ENCODE measurements around the gene AKT1S1.
A peak's percentile ranks its signal among the peaks of the same experiment; 100 is the strongest.
"Not testable (repeated sequence)": the region's sequence is repeated elsewhere in the genome, so short reads cannot be mapped to it uniquely, and the experiment has no call there.

AKT1S1 gene

DNA sequence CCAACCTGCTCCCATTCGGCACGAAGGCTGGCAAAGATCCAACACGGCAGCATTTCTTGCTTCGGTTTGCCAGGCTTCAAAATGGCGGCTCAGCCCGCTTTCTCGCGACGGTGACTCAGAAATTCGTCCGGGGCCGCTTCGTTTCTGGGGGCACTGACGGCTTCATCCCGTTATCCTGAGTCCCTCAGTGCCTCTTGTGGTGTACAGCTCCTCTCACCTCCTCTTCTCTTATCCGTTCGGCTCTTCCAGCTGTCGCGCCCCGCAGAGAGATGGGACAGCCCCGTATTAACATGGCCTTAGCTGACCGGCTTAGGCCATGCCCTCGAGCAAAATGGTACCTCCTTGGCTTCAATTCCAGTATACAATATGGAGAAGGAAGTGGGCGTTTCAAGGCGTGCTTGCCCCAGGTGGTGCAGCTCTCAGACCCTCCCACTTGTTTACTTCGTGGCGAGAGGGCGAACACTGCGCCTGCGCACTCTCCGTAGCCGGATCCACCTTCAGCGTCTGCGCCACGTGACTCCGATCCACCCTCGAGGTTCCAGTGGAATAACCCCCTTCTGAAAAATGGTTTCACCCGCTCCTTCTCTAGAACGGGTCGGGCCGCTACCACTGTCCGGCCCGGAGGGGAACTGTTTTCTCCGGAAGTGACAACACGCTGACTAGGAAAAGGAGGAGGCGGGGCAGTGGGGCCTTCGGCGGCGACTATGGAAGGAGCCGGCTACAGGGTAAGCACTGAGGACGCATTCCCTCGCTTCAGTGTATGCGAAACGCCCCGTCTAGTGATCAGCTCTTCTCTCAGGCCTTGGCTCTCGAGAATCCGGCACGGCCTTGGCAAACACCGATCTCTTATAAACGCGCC, at the start of gene AKT1S1, which contains the start of gene TBC1D17:
Gene AKT1S1 (minus strand): TSS at position 336 of the 859 bp plus-strand sequence. CDS start 4,060 bp downstream, outside the sequence.
Gene TBC1D17 (plus strand): TSS at position 683 of the 859 bp plus-strand sequence. CDS start 22 bp downstream, at position 705.
- DNase-seq, result peak; percentile 99 to 100

DNA sequence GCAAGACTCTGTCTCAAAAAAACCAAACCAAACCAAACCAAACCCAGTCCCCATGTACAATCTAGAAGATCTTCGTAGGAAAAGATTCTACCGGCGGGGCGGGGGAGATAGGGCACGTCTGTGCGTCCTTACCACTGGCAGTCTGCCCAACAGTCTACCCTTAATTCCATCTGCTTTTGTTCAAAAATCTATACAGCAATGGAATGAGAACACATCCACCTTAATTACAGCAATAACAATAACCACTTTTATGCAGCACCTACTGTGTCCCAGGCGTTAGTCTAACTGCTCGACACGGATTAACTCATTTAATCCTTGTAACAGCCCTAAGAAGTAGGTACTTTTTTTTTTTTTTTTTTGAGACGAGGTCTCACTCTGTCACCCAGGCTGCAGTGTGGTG, 49.4 kb upstream of the AKT1S1 start:
- no peak for DNase-seq

DNA sequence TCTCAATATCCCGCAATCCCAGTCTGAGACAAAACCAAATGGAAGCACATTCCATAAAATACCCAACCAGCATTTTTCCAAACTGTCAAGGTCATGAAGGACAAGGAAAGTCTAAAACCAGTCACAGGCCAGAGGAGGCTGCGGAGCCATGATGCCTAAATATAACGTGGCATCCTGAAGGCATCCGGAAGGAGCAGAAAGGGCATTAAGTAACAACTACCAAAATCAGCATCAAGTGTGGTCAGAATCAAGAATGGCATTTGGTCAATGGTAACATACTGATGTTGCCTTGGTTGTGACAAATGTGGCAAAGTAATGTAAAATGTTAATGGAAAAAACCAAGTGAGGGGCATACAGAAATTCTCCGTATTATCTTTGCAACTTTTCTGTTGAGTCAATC, 48.3 kb upstream of the AKT1S1 start:
- no peak for DNase-seq

DNA sequence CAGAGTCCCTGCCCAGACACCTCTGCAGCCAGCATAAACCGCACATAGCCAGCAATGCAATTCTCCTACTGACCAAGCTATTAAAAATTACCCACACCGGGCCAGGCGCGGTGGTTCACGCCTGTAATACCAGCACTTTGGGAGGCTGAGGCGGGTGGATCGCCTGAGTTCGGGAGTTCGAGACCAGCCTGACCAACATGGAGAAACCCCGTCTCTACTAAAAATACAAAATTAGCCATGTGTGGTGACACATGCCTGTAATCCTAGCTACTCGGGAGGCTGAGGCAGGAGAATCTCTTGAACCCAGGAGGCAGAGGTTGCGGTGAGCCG, 47.7 kb upstream of the AKT1S1 start:
- not testable (repeated sequence) for DNase-seq

DNA sequence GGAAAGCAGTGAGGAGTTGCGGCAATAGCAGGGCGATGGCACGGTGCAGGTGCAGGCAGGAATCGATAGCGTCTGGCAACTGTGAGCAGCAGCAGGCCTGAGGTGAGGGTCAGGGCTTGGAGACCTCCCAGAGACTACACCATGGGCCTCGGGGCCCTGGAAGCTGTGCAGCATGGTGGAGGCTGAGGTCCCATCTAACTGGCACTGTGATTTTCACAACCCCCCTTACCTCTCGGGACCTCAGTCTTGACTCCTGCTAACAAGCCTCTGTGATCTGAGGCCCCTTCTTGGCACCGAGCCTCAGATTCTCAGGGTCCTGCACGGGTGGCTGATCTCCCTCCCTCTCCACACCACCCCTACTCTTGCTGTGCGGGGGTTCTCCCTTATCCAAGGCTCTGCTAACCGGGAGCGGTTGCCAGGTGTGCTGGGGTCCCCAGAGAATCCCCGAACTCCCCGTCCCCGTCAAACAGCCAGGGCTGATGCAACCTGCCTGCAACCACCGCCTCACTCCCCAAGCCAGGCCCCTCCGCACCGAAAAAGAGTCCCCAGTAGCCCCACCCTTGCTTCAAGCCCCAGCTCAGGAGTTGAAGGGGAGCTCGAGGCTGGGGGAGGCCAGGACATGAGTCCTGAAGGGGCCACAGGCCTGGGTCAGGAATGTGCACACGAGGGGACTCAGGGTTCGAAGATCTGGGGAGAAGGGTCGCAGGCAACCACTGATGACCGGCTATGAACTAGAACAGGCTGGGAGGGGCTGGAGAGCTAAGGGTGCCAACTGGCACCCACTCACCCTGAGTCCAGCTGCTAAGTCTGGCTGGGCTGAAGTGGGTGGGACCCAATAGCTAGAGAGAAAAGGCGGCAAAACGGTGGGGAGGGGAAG, 47.1 kb upstream of the AKT1S1 start:
- DNase-seq, result peak; percentile 17 to 88

DNA sequence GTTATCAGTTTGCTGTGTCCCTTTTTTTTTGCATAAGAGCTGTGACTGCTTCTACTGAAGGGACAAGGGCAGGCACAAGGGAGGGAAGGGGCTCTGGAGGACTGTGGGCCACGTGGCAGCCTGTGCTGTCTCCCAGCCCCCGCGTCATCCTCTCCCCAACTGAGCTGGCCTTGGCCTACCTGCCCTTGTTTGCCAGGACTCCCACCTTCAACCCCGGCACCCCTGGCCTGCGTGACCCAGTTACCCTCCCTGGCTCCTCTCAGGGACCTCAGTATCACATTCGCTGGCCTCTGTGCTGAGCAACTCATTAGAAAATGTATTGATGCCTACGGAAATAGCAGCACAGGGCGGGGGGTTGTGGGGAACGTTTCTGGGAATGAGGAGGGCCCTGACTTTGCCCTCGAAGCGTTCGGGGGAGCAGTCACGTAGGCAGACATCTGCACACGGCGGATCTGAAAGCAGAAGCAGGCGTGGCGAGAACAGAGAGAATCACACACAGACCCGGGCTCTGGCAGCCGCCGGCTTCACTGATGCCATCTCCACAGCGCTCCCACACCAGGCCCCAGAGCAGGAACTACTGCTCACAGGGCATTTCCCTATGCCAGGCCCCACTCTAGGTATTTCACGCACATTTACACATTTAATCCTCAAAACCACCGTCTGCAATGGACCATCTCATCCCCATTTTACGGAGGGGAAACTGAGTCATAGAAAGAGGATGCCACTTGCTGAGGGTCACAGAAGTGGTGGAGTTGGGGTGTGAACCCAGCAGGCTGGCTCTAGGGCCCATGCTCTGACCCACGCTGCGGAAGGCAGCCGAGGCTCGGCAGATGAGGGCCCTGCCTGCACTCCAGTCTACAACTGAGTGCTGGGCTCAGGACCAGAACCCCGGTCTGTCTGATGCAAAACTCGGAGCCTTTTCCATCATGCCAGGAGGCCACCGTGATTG, 46.2 kb upstream of the AKT1S1 start:
- DNase-seq, result no peak

DNA sequence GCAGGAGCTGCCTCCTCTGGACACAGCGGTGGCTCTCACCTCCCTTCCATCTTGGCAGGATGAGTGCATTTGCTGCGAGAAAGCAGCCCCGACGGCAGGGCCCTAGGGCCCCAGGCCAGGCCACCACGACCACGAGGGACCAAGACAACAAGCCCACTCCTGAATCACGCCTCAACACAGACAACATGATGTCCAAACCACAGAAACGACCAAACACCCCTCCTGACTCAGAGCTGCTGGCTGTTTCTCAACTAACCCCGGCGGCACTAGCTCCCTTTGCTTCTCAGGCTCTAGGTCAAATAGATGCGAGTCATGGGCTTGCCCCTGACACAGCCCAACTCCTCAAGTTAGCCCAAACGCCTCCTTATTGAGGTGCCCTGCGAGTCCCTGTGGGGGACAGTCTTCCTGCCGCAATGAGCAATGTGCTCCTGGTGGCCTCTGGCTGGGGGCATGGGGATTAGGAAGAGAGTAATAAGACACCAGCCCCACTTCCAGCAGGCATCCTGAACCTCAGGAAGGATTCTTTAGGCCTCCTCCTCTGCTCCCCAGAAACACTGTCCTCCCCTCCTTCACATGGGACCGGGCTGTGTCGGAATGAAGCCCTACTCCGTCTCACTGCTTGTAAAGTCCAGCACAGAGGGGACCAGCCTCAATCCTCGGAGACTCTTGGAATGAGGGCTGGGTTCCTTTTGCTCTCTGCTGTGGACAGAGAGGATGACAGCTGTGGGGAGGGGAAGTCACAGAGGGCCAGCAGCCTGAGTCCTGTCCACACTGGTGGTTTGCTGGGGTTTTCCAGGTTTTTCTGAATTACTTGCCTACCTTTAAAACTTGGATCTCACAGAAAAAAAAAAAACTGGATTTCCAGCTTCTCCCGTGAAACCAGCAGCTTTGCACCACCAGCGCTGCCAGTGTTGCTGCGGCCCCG, 45.0 kb upstream of the AKT1S1 start:
- DNase-seq, result no peak

DNA sequence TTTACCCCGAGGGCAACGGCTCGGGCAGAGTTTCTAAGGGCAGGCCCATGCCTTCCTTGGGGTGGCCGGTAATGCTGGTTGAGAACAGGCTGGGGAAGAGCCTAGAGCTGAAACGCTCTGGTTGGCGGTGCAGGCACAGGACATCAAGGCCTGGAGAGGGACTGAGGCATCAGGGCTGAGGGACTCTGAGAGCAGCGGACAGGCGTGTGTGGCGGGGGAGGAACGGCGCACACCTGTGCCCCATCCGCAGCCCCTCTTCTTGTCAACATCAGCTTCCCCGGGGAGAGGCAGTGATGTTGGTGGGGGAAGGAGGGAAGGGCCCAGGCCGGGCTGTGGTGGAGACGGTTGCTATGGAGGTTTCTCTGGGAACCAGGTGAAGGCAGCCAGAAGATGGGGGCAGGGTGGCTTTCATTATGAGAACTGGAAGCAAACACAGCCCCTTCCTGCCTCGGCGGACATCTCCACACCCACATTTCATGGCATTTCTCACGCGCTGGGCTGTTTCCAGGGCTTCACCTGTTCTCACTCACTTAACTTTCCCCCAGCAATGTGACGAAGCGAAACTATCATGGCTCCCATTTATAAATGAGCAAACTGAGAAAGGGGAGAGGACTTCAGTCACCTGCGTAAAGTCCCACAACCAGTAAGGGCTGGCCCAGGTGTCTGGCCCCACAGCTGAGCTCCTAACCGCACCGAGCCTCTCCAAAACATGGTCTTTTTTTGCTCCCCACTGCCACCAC, 43.6 kb upstream of the AKT1S1 start:
- DNase-seq, result no peak

DNA sequence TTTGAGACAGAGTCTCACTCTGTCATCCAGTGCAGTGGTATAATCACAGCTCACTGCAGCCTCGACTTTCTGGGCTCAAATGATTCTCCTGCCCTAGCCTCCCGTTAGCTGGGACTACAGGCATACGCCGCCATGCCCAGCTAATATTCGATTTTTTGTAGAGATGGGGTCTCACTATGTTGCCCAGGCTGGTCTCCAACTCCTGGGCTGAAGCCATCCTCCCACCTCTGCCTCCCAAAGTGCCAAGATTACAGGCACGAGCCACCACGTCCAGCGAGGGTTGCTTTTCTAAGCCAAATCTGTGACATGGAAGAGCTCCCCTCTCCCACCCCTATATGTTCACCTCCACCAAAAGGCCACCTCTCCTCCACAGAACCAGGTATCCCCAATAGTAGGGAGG, 40.9 kb upstream of the AKT1S1 start:
- no peak for DNase-seq

DNA sequence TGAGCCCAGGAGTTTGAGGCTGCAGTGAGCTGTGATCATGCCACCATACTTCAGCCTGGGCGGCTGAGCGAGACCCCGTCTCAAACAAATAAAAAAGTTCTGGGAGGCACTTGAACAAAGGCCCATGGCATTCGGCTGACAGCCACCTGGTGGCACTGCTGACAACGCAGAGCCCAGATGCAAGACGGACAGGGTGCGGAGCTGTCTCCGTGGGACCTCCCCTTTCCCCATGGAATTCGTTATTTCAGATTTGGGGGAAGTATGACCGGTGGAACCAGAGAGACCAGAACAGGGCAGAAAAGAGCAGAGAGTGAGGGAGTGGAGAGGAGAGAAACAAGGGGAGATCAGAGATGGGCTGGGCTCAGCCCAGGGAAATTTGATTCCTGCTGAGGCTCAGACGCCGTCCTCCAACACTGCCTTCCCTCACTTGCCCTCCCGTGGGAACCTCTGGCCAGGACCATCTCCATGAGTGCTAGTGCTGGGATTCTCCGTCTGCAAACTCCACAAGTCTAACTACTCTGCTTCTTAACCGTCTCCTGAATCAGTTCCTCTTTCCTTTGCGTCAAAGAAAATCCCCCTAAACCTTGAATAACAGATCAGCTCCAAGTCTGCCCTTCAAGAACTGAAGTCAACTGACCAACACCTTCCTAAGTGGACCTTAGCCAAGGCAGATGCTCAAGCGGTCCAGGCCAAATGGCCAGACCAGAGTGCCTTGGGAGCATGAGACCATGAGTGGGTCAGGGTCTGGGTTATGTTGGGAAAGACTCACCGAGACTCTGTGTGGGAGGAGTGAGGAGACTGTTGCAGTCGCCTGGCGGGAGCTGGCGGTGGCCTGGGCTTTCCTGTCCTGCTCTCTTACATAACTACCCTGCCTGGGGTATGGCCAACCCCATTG, 39.9 kb upstream of the AKT1S1 start:
- no peak for DNase-seq

DNA sequence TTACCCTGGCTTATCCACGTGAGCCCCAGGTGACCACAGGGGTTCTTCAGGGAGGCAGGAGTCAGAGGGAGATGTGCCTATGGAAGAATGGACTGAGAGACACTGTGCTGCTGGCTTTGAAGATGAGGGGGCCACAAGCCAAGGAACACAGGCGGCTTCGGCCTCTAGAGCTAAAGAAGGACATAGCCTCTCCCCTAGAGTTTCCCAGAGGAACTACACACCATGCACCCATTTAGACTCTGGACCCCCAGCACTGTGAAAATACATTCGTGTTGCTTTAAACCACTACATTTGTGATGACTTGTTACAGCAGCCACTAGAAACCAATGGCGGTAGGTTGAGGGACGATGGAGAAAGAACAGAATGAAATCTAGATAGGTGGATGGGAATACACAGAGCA, 38.1 kb upstream of the AKT1S1 start:
- DNase-seq, result no peak

DNA sequence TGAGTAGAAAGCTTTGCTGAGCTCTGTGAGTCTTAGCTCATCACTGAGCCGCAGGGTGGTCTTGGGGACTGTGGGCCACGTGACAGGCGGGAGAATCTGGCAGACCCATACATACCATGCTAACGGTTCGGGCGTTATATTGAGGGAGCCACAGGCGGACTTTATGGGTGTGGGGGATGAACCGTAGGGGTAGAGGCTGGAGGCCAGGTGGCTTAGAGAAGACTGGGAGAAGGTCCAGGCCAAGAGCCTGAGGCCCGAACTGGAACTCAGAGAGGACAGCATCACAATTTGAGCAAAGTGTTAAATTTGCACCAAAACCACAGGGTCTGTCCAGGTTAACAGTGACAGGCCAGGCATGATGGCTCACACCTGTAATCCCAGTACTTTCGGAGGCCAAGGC, 36.6 kb upstream of the AKT1S1 start:
- DNase-seq, result no peak

DNA sequence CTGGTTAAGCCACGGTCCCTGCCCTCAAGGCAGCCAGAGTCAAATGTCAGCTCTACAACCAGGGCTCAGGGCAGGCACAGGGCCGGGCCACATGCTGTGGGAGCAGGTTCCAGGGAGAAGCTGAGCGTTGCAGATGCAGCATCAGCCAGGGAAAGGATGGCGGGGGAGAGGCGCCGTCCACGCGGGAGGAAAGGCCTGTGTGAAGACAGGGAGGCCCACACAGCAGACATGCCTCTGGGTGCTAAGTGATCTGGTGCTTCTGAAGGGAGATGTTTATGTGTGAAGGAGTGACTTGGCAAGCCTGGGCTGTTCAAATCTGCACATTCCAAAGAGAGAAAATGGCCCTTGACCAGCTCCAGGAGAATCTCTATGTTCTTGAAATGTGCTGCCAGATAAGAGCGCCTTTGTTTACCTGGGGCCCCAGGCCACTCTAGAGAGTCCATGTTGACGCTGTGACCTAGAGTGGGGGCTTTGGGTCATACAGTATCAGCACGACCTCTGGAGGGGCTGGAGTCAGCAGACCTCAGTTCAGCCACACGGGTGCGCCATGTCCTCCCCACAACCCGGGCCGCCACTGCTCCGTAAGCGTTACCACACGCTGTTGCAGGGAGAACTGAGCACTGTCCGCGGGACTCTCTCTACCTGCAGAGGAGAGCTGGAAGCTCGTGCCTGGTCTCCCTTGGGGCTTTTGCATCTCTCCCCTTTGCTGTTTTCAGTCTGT, 36.0 kb upstream of the AKT1S1 start:
- no peak for DNase-seq

DNA sequence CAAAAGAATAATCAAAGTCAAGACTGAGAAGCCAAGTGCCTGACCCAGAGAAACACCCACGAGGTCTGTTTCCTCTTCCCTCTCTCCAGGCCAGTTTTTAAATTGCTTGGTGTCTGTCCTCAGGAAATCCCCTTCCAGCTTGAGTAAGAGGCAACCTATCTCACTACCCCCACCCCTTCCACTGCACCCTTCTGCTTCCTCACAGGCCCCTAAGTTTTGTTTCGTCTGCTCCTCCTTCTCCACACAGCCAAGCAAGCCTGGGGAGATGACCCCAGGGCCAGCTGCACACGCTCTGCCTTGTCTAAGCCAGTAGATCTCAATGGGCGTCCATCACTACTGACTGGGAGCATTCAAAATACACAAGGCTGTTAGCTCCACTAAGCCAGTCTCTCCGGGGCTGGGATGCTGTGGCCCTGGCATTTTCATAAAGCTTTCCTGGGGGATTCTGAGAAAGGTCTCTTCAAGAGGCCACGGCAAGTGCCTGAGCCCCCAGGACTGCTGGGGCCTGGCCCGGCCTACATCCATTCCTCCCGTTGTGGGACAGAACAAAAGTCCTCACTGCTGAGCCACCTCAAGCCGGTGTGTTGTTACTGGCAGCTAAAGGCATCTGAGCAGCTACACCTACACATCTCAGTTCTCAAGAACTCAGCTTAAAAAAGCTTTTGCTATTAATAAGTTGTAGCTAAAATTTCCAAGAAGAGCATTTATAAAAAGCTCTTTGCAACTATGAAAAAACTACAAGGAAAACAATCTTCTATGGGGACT, 34.4 kb upstream of the AKT1S1 start:
- DNase-seq, result no peak

DNA sequence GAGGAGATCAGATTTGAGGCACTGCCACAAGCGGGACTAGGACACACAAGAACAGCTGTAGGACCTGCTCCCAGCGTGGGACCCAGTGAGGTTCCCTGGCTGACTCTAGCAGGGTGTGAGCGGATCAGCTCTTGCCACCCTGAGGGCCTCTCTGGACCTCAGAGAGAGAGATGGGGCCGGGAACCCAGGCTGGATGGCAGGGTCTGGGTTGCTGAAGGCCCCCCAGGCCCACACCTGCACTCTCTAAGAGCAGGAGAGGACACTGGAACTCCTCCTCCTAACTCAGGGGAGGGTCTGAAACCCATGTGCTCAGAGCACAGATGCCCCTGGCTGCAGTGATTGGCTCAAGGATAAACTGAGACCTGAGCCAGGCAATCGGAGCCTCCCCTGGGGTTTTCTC, 33.0 kb upstream of the AKT1S1 start:
- no peak for DNase-seq

DNA sequence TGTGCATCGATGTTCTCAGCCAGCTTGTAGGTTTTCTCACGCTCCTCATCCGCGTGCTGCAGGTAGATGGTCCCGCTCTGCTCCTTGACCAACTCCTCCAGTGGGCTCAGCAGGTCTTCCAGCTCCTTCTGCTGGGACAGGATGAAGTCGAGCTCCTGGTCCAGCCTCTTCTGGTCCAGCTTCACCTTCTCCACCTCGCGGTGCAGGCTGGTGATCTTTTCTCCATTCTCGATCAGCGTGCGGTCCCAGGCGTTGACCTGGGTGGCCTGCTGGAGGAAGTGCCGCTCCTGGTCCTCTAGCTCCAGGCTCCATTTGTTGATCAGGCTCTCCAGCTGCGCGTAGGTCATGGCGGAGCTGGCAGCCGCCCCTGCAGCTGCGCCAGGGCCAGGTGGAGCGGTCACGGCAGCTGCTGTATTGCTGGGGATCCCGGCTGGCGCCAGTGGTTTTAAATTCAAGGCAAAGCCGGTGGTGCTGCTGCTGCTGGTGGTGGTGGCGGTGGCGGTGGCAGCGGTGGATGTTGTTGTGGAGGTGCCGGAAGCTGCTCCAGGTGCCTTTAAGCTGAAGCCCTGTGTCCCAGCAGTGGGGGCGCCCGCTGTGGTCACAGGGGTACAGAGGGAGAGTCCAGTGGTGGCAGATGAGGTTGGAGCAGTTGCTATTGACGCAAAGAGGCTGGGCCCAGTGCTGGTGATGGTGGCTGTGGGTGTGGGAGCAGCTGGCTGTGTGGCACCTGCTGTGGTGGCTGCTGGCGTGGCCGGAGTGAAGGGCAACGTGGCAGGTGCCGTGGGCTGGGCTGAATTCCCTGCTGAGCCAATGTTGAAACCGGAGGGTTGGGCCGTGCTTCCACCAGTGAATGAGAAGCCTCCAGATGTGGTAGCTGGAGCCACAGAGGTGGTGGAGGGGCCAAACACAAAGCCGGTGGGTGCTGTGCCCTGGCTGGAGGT, 31.6 kb upstream of the AKT1S1 start:
- DNase-seq, result no peak

Measured in NCI-H1930 (cell line).